Measurements from ENCODE around the gene DPAGT1. TPM values are rescaled to one million over a fixed set of nuclear protein-coding genes. Genes with fewer than 3 reads are reported as not detected.
"Not testable (repeated sequence)": the region's sequence is repeated elsewhere in the genome, so short reads cannot be mapped to it uniquely, and the experiment has no call there.

Gene DPAGT1
- total RNA-seq, 1 donor from 2014 or later = 18.6 TPM

GRCh38 chr11:119078675-119079420 lies 22.8 kb downstream of the DPAGT1 start:
- DNase-seq (no peak), ATAC-seq (no peak)
- intact Hi-C loops (cut with micrococcal nuclease) = no loop called here

- no peak for DNase-seq
- intact Hi-C loops (cut with micrococcal nuclease) = no loop called here
- no peak for ATAC-seq
These were observed 23.8 kb downstream of the DPAGT1 start for GRCh38 chr11:119077839-119078238.

GRCh38 chr11:119067371-119068222 lies 34.1 kb downstream of the DPAGT1 start, which contains the start of gene VPS11:
TSS of gene VPS11 (plus strand) at chr11:119067818. CDS start at chr11:119067824, 6 bp downstream.
- intact Hi-C loops (cut with micrococcal nuclease) = no loop called here
- DNase-seq (peak; percentile 99), ATAC-seq (peak; percentile 99)

DNA sequence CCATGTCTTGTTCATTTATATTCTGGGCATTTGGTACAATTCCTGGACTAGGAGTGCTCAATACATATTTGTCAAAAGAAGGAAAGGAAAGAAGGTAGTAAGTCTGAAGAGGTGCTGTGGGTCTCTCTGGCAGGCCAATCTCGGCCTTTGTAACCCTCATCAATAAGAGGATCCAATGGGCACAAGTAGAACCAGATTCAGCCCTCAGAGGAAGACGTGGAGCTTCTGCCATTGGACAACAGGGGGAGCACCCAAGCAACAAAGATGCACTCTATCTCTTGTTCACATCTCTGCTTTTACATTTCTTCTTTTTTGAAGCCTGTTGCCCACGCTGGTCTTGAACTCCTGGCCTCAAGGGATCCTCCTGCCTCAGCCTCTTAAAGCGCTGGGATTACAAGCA lies 36.3 kb downstream of the DPAGT1 start:
- no peak for DNase-seq

DNA sequence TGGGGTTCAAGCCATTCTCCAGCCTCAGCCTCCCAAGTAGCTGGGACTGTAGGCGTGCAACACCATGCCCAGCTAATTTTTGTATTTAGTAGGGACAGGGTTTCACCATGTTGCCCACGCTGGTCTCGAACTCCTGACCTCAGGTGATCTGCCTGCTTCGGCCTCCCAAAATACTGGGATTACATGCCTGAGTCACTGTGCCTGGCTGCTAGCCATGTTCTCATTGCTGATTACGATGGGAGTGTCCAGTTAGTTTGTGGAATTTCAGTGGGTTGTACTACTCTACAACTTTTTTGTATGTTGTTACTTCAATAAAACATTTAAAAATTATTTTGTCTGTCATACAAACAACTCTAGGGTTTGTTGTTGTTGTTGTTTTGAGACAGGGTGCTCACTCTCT lies 38.9 kb downstream of the DPAGT1 start:
- intact Hi-C loops (cut with micrococcal nuclease) = no loop called here
- ATAC-seq = no peak

More for the DNA sequence above, 36.3 kb downstream of the DPAGT1 start:
- intact Hi-C loops (cut with micrococcal nuclease) = no loop called here
- no peak for ATAC-seq

GRCh38 chr11:119061256-119061655 lies 40.4 kb downstream of the DPAGT1 start:
- DNase-seq (no peak), ATAC-seq (no peak)
- intact Hi-C loops (cut with micrococcal nuclease) = no loop called here

More for the DNA sequence above, 38.9 kb downstream of the DPAGT1 start:
- no peak for DNase-seq

DNA sequence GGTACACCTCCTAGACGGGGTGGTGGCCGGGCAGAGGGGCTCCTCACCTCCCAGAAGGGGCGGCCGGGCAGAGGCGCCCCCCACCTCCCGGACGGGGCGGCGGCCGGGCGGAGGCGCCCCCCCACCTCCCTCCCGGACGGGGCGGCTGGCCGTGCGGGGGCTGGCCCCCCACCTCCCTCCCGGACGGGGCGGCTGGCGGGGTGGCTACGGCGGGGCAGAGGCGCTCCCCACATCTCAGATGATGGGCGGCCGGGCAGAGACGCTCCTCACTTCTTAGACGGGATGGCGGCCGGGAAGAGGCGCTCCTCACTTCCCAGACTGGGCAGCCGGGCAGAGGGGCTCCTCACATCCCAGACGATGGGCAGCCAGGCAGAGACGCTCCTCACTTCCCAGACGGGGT lies 42.5 kb downstream of the DPAGT1 start:
- ATAC-seq; intact Hi-C loops (cut with micrococcal nuclease): not testable (repeated sequence)

DNA sequence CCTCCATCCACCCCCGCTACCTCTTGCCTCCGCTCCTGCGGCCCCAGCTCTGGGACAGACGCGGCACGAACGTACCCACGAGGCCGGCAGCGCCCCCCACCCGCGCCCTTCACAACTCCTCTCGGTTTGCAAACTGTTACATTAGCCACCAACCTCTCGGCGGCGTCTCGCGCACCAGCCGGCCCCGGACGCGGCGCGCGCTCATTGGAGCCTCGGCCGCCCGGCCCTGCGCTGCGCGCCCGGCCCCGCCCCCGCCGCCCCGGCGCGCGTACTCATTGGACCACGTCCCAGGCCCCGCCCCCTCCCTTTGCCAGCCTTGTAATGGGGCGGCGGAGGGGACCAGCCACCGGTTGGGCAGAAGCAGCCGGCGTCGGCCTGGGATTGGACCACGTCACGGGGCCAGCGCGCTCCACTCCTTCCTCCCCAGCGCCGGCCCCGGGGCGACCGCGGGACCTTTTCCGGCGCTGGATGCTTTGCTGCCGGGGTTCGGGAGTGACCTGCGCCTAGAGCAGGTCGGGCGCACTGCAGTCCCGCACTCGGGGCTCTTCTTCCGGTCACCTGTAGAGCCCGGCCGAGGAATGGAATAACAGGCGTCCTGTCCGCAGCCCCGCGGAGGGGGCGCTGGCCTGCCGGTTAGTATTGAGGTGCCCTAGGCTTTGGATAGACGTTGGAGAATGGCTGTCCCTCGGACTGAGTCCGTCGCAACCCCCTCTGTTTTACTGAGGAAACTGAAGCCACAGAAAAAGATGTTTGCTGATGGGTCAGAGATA lies 44.5 kb downstream of the DPAGT1 start, which contains the start of gene HYOU1:
HYOU1 (minus strand) TSS at position 206 of the 770 bp plus-strand sequence. CDS start 1,045 bp downstream, outside the sequence.
- DNase-seq = peak; percentile 99
- peak; percentile 97 for ATAC-seq
- intact Hi-C loops (cut with micrococcal nuclease) = no loop called here

More for the DNA sequence above, 42.5 kb downstream of the DPAGT1 start:
- not testable (repeated sequence) for DNase-seq

- ATAC-seq (peak; percentile 10), DNase-seq (peak; percentile 42)
- intact Hi-C loops (cut with micrococcal nuclease) = no loop called here
These were observed 45.1 kb downstream of the DPAGT1 start for GRCh38 chr11:119056421-119056999.

DNA sequence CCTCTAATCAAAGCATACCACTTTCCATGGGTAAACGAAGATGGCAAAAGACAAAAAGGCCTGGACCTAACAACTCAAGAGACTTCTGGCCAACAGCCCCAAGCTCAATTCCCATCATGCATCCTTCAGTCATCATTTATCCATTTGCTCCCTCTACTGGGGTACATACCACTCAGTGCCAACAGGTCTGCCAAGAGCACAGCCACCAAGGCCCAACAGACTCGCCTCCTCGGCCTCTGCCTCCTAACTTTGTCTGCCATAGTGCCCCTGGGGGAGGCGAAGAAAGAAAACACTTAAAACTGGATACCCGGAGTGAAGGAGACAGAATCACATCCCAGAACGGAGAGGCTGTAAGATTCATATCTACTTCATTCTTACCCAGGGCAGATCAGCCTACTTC lies 45.8 kb downstream of the DPAGT1 start:
- ATAC-seq = no peak
- no peak for DNase-seq
- intact Hi-C loops (cut with micrococcal nuclease) = no loop called here

DNA sequence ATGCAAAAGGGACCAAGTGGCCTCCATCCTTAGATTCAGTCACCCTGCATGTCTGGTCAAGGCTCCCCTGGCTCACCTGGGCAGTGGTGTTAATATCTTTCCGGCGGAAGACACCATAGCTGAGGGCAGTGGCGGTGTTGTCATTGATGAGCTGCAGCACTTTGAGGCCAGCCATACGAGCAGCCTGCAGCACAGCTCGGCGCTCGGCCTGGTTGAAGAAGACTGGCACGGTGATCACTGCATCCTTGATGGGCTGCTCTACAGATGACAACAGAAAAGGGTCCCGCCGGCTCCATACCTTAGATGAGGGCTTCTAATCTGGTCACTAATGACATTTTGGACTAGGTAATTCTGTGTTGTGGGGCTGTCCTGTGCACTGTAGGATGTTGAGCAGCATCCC lies 47.2 kb downstream of the DPAGT1 start:
- ATAC-seq (no peak), DNase-seq (no peak)
- intact Hi-C loops (cut with micrococcal nuclease) = no loop called here

GRCh38 chr11:119052163-119052814 lies 49.4 kb downstream of the DPAGT1 start:
- ATAC-seq = no peak
- no peak for DNase-seq
- intact Hi-C loops (cut with micrococcal nuclease) = no loop called here

GRCh38 chr11:119051440-119052162 lies 50.1 kb downstream of the DPAGT1 start:
- DNase-seq (no peak), ATAC-seq (no peak)
- intact Hi-C loops (cut with micrococcal nuclease) = no loop called here

- intact Hi-C loops (cut with micrococcal nuclease) = no loop called here
- ATAC-seq = no peak
These were observed 52.6 kb downstream of the DPAGT1 start for GRCh38 chr11:119049081-119049480.

DNA sequence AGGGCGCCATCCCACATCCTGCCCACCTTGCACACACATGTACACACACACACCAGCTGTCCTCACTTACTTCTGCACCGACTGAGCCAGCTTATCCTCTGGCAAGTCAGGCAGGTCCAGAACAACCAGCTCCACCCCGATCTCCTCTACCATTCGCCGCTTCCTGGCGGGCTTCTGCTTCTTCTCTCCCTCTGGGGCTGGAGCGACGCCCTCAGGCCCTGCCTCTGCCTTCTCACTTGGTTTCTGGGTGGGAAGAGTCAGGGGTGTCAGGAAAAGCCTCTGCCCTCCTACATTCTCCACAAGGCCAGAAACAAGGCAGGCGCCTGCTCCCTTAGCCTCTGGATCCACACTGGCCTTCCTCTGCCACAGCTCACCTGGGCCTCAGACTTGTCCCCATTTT lies 53.0 kb downstream of the DPAGT1 start:
- ATAC-seq (no peak), DNase-seq (no peak)
- intact Hi-C loops (cut with micrococcal nuclease) = no loop called here

More at GRCh38 chr11:119049081-119049480, 52.6 kb downstream of the DPAGT1 start:
- no peak for DNase-seq

DNA sequence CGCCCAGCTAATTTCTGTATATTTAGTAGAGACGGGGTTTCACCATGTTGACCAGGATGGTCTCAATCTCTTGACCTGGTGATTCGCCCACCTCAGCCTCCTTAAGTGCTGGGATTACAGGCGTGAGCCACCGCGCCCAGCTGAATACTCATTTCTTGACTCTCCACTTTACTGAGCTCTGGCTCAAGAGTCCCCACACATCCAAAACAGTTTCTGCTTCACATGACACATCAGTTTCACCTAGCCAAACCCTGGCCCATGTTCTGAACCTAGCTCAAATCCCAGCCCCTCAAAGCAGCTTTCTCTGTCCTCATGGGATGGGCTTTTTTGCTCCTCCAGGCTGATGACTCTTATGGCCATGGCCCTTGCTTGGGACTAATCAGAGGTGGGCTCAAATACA lies 54.4 kb downstream of the DPAGT1 start:
- DNase-seq (no peak), ATAC-seq (no peak)
- intact Hi-C loops (cut with micrococcal nuclease) = no loop called here

Measured in left ventricle myocardium superior (tissue), 1 donor.